IPS DF 6.9 (cell line): Measurements from ENCODE around the gene TMEM26.

Experiments
- DNase-seq: peaks from one replicate; pipeline ENCODE4 v3.0.0-alpha.2; 2013; ENCODE audit warnings: low read depth, low spot score
- H3K27ac ChIP-seq: one replicate; pipeline ENCODE4 v1.5.1; 2013; ENCODE audit warnings: low read length, control low read depth
- H3K27me3 ChIP-seq: 2 replicates; pipeline ENCODE4 v1.6.1; 2013; ENCODE audit warnings: mild to moderate bottlenecking, low read length; ENCODE audit not compliant: control insufficient read depth, insufficient read depth
- H3K36me3 ChIP-seq: 2 replicates; pipeline ENCODE4 v1.6.1; 2013; ENCODE audit warnings: low read length; ENCODE audit not compliant: control insufficient read depth, insufficient read depth
- H3K4me1 ChIP-seq: 2 replicates; pipeline ENCODE4 v1.6.1; 2013; ENCODE audit warnings: low read length; ENCODE audit not compliant: control insufficient read depth, insufficient read depth
- H3K4me3 ChIP-seq: 2 replicates; pipeline ENCODE4 v1.5.1; 2013; ENCODE audit warnings: mild to moderate bottlenecking, low read length
- H3K9me3 ChIP-seq: 2 replicates; pipeline ENCODE4 v1.6.1; 2013; ENCODE audit warnings: low read length, inconsistent platforms; ENCODE audit not compliant: control insufficient read depth, insufficient read depth
- WGBS: extraction: QIAGEN DNeasy Blood & Tissue Kit; methylation state at CpG from one replicate; pipeline ENCODE4 v1.1.7; 2013; ENCODE audit warnings: mixed read lengths, missing lambda C conversion rate; ENCODE audit not compliant: insufficient read length, insufficient coverage; 5-methylcytosine and 5-hydroxymethylcytosine counted together

The TMEM26 gene

DNA sequence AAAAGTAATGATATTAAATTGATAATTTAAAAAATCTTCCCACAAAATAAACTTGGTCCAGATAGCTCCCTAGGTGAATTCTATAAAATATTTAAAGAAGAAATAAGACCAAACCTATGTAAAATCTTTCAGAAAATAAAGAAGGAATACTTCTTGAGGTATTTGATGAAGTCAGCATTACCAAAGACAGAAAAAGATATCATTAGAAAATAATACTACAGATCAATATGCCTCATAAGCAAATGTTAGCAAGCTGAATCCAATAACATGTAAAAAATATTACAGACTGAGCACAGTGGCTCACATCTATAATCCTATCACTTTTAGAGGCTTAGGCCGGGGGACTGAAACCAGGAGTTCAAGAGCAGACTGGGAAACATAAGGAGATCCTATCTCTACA is 30.0 kb downstream of the TMEM26 start:
- Histone ChIP-seq H3K36me3 (no peaks in the 10 kb centered on the region), H3K4me1 (no peaks in the 10 kb centered on the region), H3K27me3 (no peaks in the 10 kb centered on the region), H3K27ac (no peak overlapping the region), H3K4me3 (no peak overlapping the region), H3K9me3 (no peaks in the 10 kb centered on the region)
- WGBS: no CpG with 5 or more reads among the region's 1 CpG
- no peak for DNase-seq

DNA sequence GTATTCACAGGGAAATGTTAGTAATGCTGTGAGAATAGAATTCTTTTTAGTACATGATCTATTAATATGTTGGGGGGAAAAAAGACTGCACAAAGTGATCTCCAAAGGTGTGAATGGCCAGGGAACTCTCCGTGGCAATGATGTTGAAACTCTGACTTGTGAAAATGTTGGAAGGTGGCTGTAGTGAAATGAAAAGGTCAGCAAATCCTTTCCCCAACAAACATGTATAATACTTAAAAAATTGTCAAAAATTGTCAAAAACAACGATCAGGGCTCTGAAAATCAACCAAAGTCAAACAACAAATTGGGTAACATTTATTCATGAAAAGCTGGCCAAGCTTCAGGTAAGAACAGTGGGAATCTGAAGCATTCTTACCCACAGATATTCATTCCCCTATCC is 35.5 kb downstream of the TMEM26 start:
- no peaks in the 10 kb centered on the region for H3K4me1 ChIP-seq
- no peaks in the 10 kb centered on the region for H3K36me3 ChIP-seq
- H3K9me3 ChIP-seq: no peaks in the 10 kb centered on the region
- H3K27ac ChIP-seq: no peak overlapping the region
- no peak for DNase-seq
- no peak overlapping the region for H3K4me3 ChIP-seq
- no CpG with 5 or more reads among the region's 2 CpGs for WGBS
- H3K27me3 ChIP-seq: no peaks in the 10 kb centered on the region

DNA sequence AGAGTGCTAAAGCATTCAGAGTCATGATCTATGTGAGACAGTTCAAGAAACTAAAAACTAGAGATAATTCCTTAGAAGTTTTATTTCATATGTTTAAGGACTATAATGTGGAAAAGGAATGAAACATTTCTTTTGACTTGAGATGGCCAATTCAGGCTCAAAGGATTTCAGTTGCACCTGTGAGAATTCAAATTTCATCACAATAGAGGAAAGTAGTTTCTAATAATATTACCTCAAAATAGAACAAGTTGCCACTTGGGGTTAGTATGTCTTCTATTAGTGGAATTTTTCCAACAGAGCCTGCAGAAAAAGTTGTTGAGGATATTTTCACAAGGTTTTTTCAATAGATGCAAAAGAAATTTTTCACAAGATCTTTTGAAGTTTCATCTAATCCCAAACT is 37.4 kb downstream of the TMEM26 start:
- H3K27me3 ChIP-seq: no peaks in the 10 kb centered on the region
- no peak overlapping the region for H3K27ac ChIP-seq
- H3K4me1 ChIP-seq: no peaks in the 10 kb centered on the region
- DNase-seq: no peak
- H3K9me3 ChIP-seq: no peaks in the 10 kb centered on the region
- H3K4me3 ChIP-seq: no peak overlapping the region
- H3K36me3 ChIP-seq: no peaks in the 10 kb centered on the region

DNA sequence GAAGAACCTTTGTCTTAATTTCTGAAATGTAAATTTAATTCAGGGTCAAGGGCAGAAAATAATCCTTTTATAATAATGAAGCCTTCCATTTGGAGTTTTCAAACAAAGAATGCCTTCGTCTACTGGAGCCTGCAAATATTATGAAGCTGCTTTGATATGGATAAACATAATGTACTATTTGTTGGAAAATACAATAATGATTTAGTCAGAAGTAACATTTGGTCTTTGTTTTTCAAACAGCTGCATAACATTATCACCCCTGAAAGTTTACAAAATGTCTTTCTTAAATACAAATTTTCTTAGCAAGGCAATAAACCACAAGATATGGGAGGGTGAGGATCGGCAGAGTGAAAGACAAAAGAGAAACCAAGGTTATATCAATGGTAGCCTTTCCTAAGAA is 41.5 kb downstream of the TMEM26 start:
- H3K27me3 ChIP-seq: no peaks in the 10 kb centered on the region
- no CpG with 5 or more reads among the region's 2 CpGs for WGBS
- no peaks in the 10 kb centered on the region for H3K4me1 ChIP-seq
- no peak overlapping the region for H3K27ac ChIP-seq
- DNase-seq: no peak
- no peak overlapping the region for H3K4me3 ChIP-seq
- no peaks in the 10 kb centered on the region for H3K9me3 ChIP-seq
- H3K36me3 ChIP-seq: no peaks in the 10 kb centered on the region

DNA sequence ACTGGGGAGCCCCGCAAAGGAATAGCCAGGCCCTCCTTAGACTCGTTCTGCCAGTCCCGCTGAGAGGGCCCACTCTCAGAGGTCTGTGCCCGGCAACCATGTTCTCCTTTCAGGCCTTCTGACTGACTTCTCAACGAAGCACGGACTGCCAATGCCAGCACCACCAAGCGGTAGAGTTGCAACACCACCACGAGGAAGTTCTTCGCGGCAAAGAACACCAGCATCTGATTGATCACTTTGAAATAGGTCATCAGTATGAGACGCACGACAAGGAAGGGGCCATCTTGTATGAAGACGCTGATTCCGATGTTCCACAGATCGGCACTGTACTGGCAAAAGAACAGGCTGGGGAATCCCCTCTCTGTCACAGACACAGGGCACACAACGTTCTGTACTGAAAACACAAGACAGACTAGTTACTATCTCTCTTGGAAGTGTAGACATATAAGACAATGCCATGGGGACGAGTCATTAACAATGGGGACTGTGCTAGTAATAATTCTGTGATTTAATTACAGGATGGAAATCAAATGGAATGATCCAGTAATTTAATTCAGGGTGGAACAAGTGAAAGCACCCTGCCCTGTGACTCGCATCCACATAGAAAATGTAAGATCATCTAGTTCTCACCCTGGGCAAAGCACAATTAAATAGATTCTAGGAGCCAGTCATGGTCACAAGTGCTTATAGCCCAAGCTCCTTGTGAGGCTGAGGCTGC is 42.7 kb downstream of the TMEM26 start:
- Histone ChIP-seq H3K36me3 (no peaks in the 10 kb centered on the region), H3K4me1 (no peaks in the 10 kb centered on the region), H3K27ac (no peak overlapping the region), H3K9me3 (no peaks in the 10 kb centered on the region), H3K27me3 (no peaks in the 10 kb centered on the region), H3K4me3 (no peak overlapping the region)
- WGBS: no CpG with 5 or more reads among the region's 18 CpGs
- DNase-seq: no peak

DNA sequence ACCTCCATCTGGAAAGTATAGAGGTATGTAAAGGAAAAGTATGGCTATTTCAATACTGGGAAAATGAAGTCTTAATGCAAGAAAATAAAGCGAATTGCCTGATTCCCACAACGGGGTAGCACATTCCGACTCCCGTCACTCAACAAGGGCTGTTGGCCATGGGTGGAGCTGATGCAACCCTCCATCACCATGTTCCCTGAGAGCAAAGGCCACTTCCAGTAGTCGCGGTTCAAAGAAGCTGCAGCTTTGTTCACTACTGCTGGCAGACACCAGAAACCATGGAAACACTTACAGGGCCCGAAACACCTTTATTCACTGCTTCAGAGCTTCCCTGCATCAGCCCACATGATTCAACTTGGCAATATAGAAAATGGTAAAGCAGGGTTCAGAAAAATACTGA is 44.0 kb downstream of the TMEM26 start:
- no peak overlapping the region for H3K27ac ChIP-seq
- no peaks in the 10 kb centered on the region for H3K27me3 ChIP-seq
- WGBS: no CpG with 5 or more reads among the region's 7 CpGs
- H3K4me3 ChIP-seq: no peak overlapping the region
- no peaks in the 10 kb centered on the region for H3K36me3 ChIP-seq
- no peaks in the 10 kb centered on the region for H3K9me3 ChIP-seq
- no peak for DNase-seq
- H3K4me1 ChIP-seq: no peaks in the 10 kb centered on the region; the same call in 1 of the 2 replicates

DNA sequence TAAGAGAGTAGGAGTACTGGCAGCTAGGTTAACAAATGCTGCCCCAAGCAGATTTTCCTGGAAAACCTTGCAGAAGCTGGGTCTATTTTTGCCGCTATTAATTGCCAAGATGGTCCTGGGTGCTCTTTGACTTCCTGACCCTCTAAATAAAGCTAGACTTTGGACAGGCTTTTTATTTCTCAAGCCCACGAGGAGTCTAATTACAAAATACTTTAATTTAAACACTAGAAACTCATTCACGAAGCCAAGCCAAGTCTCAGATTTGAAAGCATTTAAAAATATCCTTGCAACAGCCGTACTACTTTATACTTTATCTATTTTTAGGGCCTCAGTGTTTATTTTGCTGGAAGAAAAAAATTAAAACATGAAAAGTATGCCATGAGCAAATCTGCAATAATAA is 45.1 kb downstream of the TMEM26 start:
- Histone ChIP-seq H3K9me3 (no peaks in the 10 kb centered on the region), H3K27ac (no peak overlapping the region), H3K36me3 (no peaks in the 10 kb centered on the region), H3K4me1 (no peaks in the 10 kb centered on the region; the same call in 1 of the 2 replicates), H3K4me3 (no peak overlapping the region), H3K27me3 (no peaks in the 10 kb centered on the region)
- DNase-seq: no peak
- no CpG with 5 or more reads among the region's 4 CpGs for WGBS

DNA sequence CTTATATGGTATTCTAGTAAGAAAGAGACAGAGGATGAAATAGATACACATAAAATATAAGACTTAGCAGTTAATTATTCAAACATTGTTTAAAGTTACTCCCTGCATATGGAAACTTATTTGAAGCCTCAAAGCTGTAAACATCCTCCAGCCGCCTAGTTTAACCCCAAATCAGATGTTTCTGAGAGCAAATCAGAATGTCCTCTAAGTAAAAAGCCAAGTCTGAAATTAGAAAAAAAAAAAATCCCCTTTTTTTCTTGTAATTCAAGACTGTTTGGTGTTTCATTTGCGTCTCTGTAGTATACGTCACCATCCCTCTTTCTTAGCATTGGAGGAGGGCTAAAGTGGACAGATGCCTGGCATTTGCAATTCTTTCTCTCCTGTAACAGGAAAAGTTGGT is 46.4 kb downstream of the TMEM26 start:
- H3K9me3 ChIP-seq: no peaks in the 10 kb centered on the region
- no peaks in the 10 kb centered on the region; the same call in 1 of the 2 replicates for H3K4me1 ChIP-seq
- no peak for DNase-seq
- H3K27ac ChIP-seq: no peak overlapping the region
- no peaks in the 10 kb centered on the region for H3K27me3 ChIP-seq
- no CpG with 5 or more reads among the region's 3 CpGs for WGBS
- H3K36me3 ChIP-seq: no peaks in the 10 kb centered on the region
- H3K4me3 ChIP-seq: no peak overlapping the region

DNA sequence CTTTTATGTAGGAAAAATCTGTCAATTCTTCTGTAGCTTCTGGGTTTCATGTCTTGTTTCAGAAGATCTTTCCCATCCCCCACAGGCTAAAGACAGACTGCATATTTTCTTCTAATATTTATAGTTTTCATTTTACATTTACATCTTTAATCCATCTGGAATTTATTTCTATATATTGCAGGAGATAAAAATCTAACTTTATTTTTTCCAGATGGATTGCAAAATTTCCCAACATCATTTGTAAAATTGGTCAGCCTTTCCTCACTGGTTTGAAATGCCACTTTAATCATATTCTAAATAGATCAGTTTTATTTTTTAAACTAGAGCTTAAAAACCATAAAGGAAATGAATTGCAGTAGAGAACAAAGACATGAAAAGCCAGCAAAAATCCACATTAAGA is 46.9 kb downstream of the TMEM26 start:
- no peak for DNase-seq
- no peaks in the 10 kb centered on the region; the same call in 1 of the 2 replicates for H3K4me1 ChIP-seq
- H3K36me3 ChIP-seq: no peaks in the 10 kb centered on the region
- H3K9me3 ChIP-seq: no peaks in the 10 kb centered on the region
- H3K27ac ChIP-seq: no peak overlapping the region
- H3K27me3 ChIP-seq: no peaks in the 10 kb centered on the region
- no peak overlapping the region for H3K4me3 ChIP-seq

DNA sequence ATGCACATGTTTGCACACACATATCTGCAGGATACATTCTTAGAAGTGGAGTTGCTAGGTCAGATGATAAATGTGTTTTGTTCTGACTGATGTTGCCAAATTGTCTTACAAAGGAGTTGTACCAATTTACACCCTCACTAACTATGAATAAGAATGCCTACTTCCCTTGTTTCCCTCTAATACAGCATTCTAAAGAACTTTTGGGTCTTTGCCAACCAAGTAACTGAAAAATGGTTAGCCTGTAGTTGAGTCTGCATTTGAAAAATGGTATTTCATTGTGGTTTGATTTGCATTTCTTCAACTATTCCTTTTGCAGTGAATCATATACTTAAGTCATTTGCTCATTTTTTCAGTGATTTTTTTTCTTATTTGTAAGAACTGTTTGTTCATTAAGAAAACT is 48.4 kb downstream of the TMEM26 start:
- Histone ChIP-seq H3K27me3 (no peaks in the 10 kb centered on the region), H3K9me3 (no peaks in the 10 kb centered on the region), H3K4me3 (no peak overlapping the region), H3K36me3 (no peaks in the 10 kb centered on the region), H3K4me1 (no peaks in the 10 kb centered on the region; the same call in 1 of the 2 replicates), H3K27ac (no peak overlapping the region)
- DNase-seq: no peak

DNA sequence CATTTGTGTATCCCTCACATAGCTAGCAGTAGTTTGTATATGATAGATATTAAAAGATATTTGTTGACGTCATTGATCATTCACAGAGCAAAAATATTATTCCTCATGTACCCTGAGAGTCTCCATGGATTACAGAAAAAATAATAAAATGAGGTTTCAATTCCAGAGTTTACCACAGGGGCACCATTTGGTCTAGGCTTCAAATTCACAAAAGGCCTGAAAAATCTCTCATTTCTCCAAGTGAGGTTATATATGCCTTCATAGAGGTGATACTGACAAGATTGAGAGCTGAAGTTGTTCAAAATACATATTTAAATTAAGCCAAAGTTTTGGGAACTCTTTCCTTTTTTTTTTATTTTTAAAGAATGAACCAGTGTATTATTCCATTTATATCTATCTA is 52.7 kb downstream of the TMEM26 start:
- DNase-seq: no peak
- no CpG with 5 or more reads among the region's 1 CpG for WGBS
- H3K4me1 ChIP-seq: no peaks in the 10 kb centered on the region; the same call in 1 of the 2 replicates

More for the DNA sequence above, 52.7 kb downstream of the TMEM26 start:
- Histone ChIP-seq H3K27me3 (no peaks in the 10 kb centered on the region), H3K27ac (no peak overlapping the region), H3K4me3 (no peak overlapping the region), H3K36me3 (no peaks in the 10 kb centered on the region), H3K9me3 (no peaks in the 10 kb centered on the region)
